Measurements from ENCODE around the gene PLD2.
A peak's percentile ranks its signal among the peaks of the same experiment; 100 is the strongest.
"Not testable (repeated sequence)": the region's sequence is repeated elsewhere in the genome, so short reads cannot be mapped to it uniquely, and the experiment has no call there.

The PLD2 gene

DNA sequence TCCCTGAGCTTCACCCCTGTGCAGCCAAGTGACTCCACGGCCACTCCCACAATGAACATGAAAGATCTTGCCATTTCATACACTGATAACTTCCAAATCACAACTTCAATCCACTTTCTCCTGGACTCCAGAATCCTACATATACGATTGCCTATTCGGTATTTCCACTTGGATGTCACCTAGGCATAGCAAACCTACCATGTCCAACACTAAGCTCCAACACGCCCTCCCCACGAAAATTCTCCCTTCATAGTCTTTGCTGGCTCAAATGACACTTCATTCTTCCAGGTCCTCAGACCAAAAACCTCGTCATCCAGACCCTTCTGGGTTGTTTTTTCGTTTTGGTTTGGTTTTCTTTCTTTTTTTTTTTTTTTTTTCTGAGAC is 16.3 kb upstream of the PLD2 start:
- no peak for DNase-seq (ENCODE audit: low spot score)

GRCh38 chr17:4795168-4795567 is 11.8 kb upstream of the PLD2 start:
- no peak for DNase-seq (ENCODE audit: low spot score)

DNA sequence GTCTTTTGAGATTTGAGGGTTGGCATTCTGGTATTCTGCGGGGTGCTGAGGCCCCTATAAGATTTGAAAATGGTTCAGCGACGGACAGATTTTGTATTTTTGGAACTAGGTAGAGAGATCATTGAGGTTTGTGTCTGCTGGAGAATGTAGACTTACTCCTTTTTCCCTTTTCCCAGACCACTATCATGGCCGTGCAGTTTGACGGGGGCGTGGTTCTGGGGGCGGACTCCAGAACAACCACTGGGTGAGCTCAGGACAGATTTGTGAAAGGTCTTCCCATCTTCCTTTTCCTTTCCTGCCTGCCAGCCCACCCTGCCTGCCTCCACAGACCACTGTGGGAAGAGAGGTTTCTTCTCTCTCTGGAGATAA is 10.4 kb upstream of the PLD2 start:
- peak; percentile 42 for DNase-seq (ENCODE audit: low spot score)

- peak; percentile 75 for DNase-seq (ENCODE audit: low spot score)
Measured at GRCh38 chr17:4800462-4801196, 6.3 kb upstream of the PLD2 start.

DNA sequence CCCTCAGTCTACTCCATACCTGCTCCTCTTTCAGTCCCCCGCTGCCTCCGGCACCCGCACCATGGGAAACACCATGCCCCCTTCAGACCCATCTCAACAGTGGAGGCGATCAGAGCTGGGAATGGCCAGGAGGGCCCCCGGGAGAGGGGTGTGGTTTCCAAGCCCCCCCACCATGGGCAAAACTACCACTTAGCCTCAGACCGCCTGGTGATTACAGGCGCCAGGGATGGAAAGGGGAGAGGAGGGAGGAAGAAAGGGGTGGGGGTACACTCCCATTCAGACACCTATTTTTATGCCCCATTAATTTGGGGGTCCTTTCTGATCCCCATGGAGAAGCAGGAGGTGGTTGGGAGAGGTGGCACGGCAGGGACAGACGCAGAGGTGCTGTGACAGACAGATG is 4.7 kb upstream of the PLD2 start, which contains the start of gene C17orf114:
TSS of gene C17orf114 (minus strand) at position 101 of the 400 bp plus-strand sequence.
- DNase-seq (ENCODE audit: low spot score) = no peak

GRCh38 chr17:4806456-4806776 is 536 bp upstream of the PLD2 start:
- peak; percentile 38 for DNase-seq (ENCODE audit: low spot score)

- DNase-seq (ENCODE audit: low spot score) = no peak
Measured at GRCh38 chr17:4807605-4808377, 839 bp downstream of the PLD2 start.

DNA sequence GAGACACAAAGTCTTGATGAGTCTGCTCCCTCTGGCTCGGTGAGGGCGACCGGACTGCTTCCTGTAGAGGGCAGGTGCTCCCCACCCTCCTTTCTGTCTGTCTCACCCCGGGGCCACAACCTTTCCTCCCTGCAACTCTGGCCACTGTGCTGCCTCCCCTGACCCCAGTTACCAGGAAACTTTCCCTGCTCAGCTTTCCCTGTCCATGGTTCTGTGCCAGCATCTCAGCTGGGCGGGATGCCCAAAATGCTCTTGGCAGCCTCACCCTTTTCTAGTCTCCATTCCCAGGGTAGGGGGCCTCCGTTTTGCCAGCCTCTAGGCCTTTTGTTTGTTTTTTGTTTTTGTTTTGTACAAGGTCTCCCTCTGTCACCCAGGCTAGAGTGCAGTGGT is 1.4 kb downstream of the PLD2 start:
- no peak for DNase-seq (ENCODE audit: low spot score)

GRCh38 chr17:4810696-4811290 is 3.8 kb downstream of the PLD2 start:
- no peak for DNase-seq (ENCODE audit: low spot score)

DNA sequence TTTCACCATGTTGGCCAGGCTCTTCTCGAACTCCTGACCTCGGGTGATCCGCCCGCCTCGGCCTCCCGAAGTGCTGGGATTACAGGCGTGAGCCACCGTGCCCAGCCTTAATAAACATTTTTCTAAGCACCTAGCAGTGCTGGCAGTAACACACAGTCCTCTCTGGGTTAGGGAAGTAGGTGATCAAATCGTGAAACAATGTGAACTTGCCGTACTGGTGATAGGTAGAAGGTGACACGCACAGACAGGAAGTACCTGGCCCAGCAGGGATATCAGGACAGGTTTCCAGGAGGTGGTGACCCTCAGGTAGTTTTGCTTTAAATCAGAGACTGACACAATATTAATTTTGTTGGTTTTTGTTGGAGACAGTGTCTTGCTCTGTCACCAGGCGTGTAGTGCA is 4.5 kb downstream of the PLD2 start:
- peak; percentile 42 for DNase-seq (ENCODE audit: low spot score)

DNA sequence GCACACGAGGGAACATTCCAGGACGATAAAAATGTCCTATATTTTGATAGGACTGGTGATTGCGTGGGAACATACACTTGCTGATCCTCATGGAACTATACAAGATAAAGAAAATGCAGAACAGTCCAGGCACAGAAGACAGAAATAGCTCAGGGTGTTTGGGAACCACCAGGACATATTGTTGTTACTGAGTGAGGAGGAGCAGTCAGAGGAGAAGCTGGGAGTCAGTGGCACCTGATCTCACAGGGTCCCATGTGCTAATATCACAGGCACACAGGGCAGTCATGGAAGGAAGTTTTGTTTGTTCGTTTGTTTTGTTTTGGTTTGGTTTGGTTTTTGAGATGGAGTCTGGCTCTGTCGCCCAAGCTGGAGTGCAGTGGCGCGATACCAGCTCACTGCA is 5.7 kb downstream of the PLD2 start:
- no peak for DNase-seq (ENCODE audit: low spot score)

GRCh38 chr17:4815043-4815675 is 8.2 kb downstream of the PLD2 start:
- DNase-seq (ENCODE audit: low spot score) = no peak

- DNase-seq (ENCODE audit: low spot score) = no peak
Measured at GRCh38 chr17:4816826-4817225, 9.9 kb downstream of the PLD2 start.

DNA sequence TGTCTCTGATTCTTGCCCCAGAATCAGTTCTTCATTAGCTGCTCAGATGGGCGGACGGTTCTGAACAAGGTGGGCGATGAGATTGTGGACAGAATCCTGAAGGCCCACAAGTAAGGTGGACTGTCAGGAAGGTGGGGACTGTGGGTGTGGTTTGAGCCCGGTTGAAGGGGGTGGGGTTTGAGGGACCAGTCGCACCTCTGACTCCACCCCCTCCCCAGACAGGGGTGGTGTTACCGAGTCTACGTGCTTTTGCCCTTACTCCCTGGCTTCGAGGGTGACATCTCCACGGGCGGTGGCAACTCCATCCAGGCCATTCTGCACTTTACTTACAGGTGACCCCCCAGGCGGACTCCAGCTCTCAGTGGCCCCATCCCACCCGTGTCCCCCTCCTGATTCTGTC is 11.3 kb downstream of the PLD2 start:
- DNase-seq (ENCODE audit: low spot score) = no peak

GRCh38 chr17:4822835-4823234 is 15.9 kb downstream of the PLD2 start:
- DNase-seq (ENCODE audit: low spot score) = no peak

DNA sequence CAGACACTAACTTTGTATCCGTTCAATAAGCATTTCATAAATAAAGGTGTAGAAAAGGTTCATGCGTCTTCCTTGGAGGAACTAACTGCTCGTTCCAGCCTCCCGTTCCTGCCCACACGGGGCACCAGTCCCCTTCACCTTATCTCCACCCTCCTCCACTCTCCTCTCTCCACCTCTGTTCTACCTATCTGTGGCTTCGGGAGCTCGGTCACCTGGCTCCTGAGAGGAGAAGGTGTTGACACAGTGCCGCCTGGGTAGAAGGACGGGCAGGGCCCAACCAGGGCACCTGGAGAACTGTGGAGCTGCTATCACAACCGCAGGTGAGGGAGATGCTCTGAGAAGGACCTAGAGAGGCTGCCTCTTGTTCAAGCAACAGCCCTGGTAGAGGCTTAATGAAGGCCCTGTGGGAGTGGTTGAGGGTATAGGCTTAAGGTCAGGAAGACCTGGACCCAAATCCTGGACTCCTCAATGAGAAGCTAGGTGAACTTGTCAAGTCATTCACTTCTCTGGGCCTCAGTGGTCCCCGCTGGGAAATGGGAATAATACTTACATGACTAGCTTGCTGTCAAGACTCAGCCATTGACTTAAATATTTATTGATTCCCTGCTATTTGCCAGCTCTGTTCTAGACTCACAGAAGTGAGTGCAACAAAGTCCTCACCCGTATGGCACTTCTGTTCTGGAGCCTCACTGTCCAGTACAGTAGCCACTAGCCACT is 16.6 kb downstream of the PLD2 start:
- no peak for DNase-seq (ENCODE audit: low spot score)

GRCh38 chr17:4827399-4827798 is 20.4 kb downstream of the PLD2 start:
- DNase-seq (ENCODE audit: low spot score) = no peak

DNA sequence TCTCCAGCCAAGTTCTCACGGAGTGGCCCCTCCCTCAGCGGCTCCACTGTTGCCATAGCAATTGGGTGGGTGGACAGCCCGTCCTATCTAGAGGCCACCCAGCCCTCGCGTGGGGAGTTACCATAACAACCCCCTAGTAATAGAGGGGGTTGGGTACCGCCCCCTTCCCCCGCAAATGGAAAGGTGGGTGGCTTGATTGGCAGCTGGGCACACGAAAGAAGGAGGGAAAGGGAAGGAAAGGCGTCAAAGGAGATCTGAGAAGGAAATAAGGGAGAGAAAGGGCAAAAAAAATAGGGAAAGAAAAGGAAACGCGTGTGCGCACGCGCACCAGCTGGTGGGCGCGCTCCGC is 25.9 kb downstream of the PLD2 start:
- not testable (repeated sequence) for DNase-seq (ENCODE audit: low spot score)

DNA sequence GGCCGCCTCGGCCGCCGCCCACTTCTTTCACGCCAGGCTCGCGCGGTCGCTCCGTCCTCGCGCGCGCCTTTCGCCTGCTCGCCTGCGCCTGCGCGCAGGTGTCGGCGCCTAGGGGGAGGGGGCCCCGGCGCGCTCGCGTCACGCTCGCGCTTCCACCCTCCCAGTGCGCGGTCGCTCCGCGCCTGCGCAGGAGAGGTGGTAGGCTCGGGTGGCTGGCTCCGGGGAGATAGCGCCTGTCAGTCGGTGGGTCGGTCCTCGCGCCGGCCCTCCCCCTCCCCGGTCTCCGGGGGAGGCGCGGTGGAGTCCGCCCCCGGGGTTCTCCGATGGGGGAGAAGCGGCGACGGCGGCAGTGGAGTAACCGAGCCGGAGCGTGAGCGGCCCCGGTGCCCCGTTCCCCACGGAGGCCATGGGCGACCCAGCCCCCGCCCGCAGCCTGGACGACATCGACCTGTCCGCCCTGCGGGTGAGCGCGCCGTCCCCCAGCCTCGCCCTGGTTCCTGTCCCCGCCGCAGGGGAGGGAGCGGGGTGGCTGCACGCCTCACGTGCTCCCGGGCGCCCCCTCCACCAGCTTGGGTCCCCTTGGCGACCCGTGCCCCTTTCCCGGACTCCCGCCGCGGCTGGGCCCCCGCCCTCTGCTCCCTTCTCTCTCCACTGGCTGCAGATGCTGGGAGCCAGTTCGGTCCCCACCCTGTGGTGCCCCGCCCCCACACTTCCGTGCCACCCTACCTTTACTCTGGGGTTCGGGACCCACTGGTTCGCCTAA is 26.4 kb downstream of the PLD2 start, which contains the start of gene MINK1:
TSS of gene MINK1 (plus strand) at position 163 of the 763 bp plus-strand sequence. CDS start at position 407, 244 bp downstream.
- peak; percentile 95 for DNase-seq (ENCODE audit: low spot score)

DNA sequence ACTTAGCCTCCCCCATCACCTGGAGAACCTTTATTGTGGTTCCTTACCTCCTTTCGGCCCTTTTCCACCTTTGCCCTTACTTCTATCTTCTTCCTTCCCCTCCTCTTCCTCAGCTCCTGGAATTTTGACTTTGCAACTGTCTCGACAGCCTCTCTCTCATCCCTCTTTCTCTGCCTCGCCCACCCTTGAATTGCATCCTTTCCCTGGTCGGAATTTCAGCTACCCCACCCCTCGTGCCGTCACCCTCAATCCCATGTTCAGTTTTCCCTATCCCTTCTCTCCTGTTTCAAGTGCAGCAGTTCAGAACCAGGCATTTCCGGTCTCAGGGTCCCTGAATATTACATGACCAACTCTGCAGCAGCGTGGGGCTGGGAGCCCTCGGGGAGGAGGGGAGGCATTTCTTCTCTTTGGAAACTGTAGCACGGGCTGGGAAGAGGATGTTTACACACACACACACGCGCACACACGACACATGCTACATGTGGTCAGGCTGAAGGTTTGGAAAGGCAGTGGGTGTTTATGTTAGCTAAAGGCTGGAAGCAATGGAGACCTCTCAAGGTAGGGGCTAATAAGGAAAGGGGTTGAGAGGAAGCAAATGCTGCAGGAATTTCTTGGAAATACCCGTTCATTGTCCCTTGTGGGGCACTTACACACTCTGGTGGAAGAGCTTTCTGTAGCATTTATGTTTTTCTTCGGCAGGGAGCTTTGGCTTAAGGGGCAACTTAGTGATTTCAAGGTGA is 27.2 kb downstream of the PLD2 start:
- peak; percentile 55 for DNase-seq (ENCODE audit: low spot score)

DNA sequence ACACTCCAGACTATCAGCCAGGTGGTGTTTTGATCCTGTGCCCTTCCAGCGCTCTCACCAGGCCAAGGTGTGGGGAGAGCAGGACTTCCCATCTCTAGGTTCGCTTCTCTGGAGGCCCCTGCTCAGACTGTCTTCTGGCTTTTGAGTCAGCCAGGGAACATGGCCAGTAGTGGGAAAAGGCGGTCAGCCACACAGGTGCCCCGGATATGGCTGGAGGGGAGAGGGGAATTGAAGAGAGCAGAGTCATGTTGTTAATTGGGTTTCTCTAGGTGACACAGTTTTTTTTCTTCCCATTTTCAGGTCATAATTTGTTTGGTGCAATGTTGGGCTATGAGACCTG is 27.7 kb downstream of the PLD2 start:
- DNase-seq (ENCODE audit: low spot score) = peak; percentile 61
